ENCODE measurements around the gene CARMIL3. TPM values are rescaled to one million over a fixed set of nuclear protein-coding genes. Genes with fewer than 3 reads are reported as not detected.

Gene CARMIL3
- polyA plus RNA-seq, 1 donor from 2014 or later: 43.6 TPM

DNA sequence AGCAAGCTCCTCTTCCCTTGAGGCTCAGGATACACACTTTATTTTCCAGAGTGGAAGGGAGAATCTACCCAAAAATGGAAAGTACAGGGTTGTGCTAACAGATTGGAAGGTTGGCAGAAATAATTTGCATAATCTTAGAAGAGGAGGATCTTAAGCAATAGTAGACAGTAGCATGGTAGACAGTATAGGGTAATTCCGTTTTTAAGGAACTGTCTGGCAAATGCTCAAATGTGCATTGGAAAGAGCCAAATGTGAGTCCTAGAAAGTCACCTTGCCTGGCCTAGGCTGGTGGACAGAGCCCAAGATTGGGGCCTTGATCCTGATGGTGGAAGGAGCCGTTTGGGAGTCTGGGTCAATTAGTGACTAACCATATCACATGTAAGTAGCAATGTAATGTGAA lies 13.1 kb upstream of the CARMIL3 start:
- Histone ChIP-seq H3K9me3 (ENCODE audit: low read length) (no peaks in the 10 kb centered on the region), H4K20me1 (ENCODE audit: insufficient read depth) (no peaks in the 10 kb centered on the region), H3F3A (ENCODE audit: insufficient read depth, low read length, poor library complexity, severe bottlenecking) (no peaks in the 10 kb centered on the region), H3K9me2 (ENCODE audit: insufficient read depth, low read length) (no peaks in the 10 kb centered on the region), H3K79me2 (replicated peaks; ENCODE audit: insufficient read depth, low read length) (no peaks in the 10 kb centered on the region), H3K36me3 (ENCODE audit: insufficient read depth, low read length) (no peaks in the 10 kb centered on the region), H3K4me3 (ENCODE audit: low read length) (no peak overlapping the region), H3K27me3 (ENCODE audit: insufficient read depth, low read depth, low read length) (no peaks in the 10 kb centered on the region), H2AFZ (ENCODE audit: low read depth, low read length) (no peak overlapping the region), H3K9ac (ENCODE audit: low read length) (no peak overlapping the region), H3K4me2 (ENCODE audit: low read length) (no peak overlapping the region), H3K27ac (ENCODE audit: low read length) (no peak overlapping the region)
- TF ChIP-seq RAD21 (conservative IDR thresholded peaks at IDR 0.05): no peak
- TF ChIP-seq, protein P1, sequence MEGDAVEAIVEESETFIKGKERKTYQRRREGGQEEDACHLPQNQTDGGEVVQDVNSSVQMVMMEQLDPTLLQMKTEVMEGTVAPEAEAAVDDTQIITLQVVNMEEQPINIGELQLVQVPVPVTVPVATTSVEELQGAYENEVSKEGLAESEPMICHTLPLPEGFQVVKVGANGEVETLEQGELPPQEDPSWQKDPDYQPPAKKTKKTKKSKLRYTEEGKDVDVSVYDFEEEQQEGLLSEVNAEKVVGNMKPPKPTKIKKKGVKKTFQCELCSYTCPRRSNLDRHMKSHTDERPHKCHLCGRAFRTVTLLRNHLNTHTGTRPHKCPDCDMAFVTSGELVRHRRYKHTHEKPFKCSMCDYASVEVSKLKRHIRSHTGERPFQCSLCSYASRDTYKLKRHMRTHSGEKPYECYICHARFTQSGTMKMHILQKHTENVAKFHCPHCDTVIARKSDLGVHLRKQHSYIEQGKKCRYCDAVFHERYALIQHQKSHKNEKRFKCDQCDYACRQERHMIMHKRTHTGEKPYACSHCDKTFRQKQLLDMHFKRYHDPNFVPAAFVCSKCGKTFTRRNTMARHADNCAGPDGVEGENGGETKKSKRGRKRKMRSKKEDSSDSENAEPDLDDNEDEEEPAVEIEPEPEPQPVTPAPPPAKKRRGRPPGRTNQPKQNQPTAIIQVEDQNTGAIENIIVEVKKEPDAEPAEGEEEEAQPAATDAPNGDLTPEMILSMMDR (IDR thresholded peaks at IDR 0.05; ENCODE audit: poor library complexity, severe bottlenecking): no peak
- TF ChIP-seq SMC3 (conservative IDR thresholded peaks at IDR 0.05; ENCODE audit: poor library complexity): no peak
- no peak for TF ChIP-seq POLR2AphosphoS5 (IDR thresholded peaks at IDR 0.05)
- TF ChIP-seq EZH2 (IDR thresholded peaks at IDR 0.05; ENCODE audit: borderline replicate concordance, insufficient read depth, low read length, poor library complexity, severe bottlenecking): no peak
- TF ChIP-seq TAF1 (IDR thresholded peaks at IDR 0.05; ENCODE audit: low read depth): no peak
- no peak for TF ChIP-seq EP300 (conservative IDR thresholded peaks at IDR 0.05; ENCODE audit: poor library complexity, severe bottlenecking)
- TF ChIP-seq MXI1 (conservative IDR thresholded peaks at IDR 0.05; ENCODE audit: poor library complexity, severe bottlenecking): no peak
- TF ChIP-seq, protein P2, sequence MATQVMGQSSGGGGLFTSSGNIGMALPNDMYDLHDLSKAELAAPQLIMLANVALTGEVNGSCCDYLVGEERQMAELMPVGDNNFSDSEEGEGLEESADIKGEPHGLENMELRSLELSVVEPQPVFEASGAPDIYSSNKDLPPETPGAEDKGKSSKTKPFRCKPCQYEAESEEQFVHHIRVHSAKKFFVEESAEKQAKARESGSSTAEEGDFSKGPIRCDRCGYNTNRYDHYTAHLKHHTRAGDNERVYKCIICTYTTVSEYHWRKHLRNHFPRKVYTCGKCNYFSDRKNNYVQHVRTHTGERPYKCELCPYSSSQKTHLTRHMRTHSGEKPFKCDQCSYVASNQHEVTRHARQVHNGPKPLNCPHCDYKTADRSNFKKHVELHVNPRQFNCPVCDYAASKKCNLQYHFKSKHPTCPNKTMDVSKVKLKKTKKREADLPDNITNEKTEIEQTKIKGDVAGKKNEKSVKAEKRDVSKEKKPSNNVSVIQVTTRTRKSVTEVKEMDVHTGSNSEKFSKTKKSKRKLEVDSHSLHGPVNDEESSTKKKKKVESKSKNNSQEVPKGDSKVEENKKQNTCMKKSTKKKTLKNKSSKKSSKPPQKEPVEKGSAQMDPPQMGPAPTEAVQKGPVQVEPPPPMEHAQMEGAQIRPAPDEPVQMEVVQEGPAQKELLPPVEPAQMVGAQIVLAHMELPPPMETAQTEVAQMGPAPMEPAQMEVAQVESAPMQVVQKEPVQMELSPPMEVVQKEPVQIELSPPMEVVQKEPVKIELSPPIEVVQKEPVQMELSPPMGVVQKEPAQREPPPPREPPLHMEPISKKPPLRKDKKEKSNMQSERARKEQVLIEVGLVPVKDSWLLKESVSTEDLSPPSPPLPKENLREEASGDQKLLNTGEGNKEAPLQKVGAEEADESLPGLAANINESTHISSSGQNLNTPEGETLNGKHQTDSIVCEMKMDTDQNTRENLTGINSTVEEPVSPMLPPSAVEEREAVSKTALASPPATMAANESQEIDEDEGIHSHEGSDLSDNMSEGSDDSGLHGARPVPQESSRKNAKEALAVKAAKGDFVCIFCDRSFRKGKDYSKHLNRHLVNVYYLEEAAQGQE (IDR thresholded peaks at IDR 0.05; ENCODE audit: borderline replicate concordance): no peak

DNA sequence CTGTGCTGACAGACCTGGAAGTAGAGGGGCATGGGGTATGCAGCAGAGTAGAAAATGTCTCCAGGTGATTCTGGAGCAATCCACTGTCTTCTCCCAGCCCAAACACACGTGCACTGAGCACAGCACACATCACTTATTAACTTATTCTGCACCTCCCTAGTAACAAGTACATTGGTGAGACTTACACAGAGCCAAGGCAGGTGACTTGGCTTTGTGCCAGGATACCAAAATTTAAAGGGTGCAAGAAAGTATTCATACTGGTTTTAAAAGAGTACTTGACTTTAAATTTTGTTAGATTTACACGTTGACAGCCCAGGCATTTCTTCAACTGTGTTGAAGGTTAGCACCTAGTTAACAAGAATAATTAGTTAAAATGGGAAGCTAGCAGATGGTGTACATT lies 11.1 kb upstream of the CARMIL3 start:
- H3K4me3 ChIP-seq (ENCODE audit: low read length): no peak overlapping the region
- H3K27ac ChIP-seq (ENCODE audit: low read length): no peak overlapping the region
- H3K36me3 ChIP-seq (ENCODE audit: insufficient read depth, low read length): no peaks in the 10 kb centered on the region
- no peak overlapping the region for H3K4me2 ChIP-seq (ENCODE audit: low read length)
- no peaks in the 10 kb centered on the region for H3K79me2 ChIP-seq (replicated peaks; ENCODE audit: insufficient read depth, low read length)
- H4K20me1 ChIP-seq (ENCODE audit: insufficient read depth): no peaks in the 10 kb centered on the region
- TF ChIP-seq, protein P1 (IDR thresholded peaks at IDR 0.05; ENCODE audit: poor library complexity, severe bottlenecking): no peak
- H3K9me3 ChIP-seq (ENCODE audit: low read length): no peaks in the 10 kb centered on the region
- no peaks in the 10 kb centered on the region for H3F3A ChIP-seq (ENCODE audit: insufficient read depth, low read length, poor library complexity, severe bottlenecking)
- no peak overlapping the region for H3K9ac ChIP-seq (ENCODE audit: low read length)
- no peak overlapping the region for H2AFZ ChIP-seq (ENCODE audit: low read depth, low read length)
- H3K9me2 ChIP-seq (ENCODE audit: insufficient read depth, low read length): no peaks in the 10 kb centered on the region
- H3K27me3 ChIP-seq (ENCODE audit: insufficient read depth, low read depth, low read length): no peaks in the 10 kb centered on the region

All from neural cell (in vitro differentiated cells).